Upper lobe of right lung (tissue), 1 donor: ENCODE data around the gene ADAM21. TPM values are rescaled to one million over a fixed set of nuclear protein-coding genes. Genes with fewer than 3 reads are reported as not detected.
A peak's percentile ranks its signal among the peaks of the same experiment; 100 is the strongest.
"Not testable (repeated sequence)": the region's sequence is repeated elsewhere in the genome, so short reads cannot be mapped to it uniquely, and the experiment has no call there.

Experiments used
- ATAC-seq: fragments of 200-7000 bp; cut with Tn5 transposase; one replicate; pipeline ENCODE4 v1.9.1; 2020; ENCODE audit warnings: mild to moderate bottlenecking, moderate library complexity
- DNase-seq: peaks from one replicate; pipeline ENCODE4 v3.0.0-alpha.2; 2020
- H3K27ac ChIP-seq: fragments of 200-600 bp; one replicate; pipeline ENCODE4 v1.8.0; 2022
- H3K27me3 ChIP-seq: fragments of 200-600 bp; one replicate; pipeline ENCODE4 v1.8.0; 2022; ENCODE audit warnings: mild to moderate bottlenecking
- H3K36me3 ChIP-seq: fragments of 200-600 bp; one replicate; pipeline ENCODE4 v1.8.0; 2022
- H3K4me1 ChIP-seq: fragments of 200-600 bp; one replicate; pipeline ENCODE4 v1.8.0; 2022
- H3K4me3 ChIP-seq: fragments of 200-600 bp; one replicate; pipeline ENCODE4 v1.8.0; 2022; ENCODE audit warnings: mild to moderate bottlenecking
- H3K9me3 ChIP-seq: fragments of 200-600 bp; one replicate; pipeline ENCODE4 v1.8.0; 2022
- CTCF ChIP-seq: fragments of 200-600 bp; IDR thresholded peaks from one replicate; pipeline ENCODE4 v1.8.0; 2022; ENCODE audit warnings: antibody characterized with exemption
- intact Hi-C: fragments of 100-400 bp; cut with DNase I; formaldehyde crosslinking; loops from one replicate; pipeline ENCODE4 v1.11.0; 2022
- total RNA-seq: library from RNA; stranded (reverse); fragmentation: NEBNext Ultra II Directional; extraction: Animal tissue kit (Norgen Biotek cat#: 25700); gene quantifications from one replicate; pipeline ENCODE4 v1.2.1, GENCODE V29; 2021
- donor health status: DM: no; HTN: yes; CAD: no; lungs with severe emphysema.

Gene ADAM21
- total RNA-seq, 1 donor from 2014 or later, result not detected

DNA sequence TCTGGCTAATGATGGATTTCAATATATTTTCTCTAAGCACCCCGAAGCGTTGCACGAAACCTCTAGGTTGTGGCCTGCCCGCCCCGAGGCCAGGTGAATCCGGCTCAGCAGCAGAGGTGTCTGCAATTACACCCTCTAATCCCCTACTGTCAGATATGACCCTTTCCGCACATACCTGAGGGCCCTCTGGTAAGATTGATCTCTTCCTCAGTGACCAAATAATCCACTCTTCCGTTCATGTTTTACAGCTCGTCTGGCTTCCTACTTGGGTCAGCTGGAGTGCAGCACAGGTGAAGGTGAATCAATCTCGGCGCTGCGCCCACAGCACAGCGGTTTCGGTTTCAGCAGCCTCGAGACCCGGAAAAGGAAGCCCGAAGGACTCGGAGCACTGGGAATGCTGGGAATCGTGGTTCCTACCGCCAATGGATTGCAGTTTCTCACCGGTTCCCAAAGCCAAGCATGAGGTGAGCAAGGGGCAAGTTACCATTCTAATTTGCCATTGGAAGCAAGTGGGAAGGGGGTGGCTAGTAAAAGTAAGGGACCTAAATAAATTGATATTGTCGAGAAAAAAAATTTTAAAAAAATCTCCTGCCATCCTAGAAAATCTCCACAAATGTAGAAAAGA lies 35.1 kb upstream of the ADAM21 start, which contains the start of gene SYNJ2BP:
TSS of gene SYNJ2BP (minus strand) at position 366 of the 625 bp plus-strand sequence. CDS start at position 239, 127 bp downstream.
- Histone ChIP-seq H3K27ac (peak within 1 kb of the TSS; percentile 81), H3K4me1 (peaks cover 14% of the 10 kb centered on the region), H3K4me3 (peak within 1 kb of the TSS; percentile 94), H3K9me3 (no peaks in the 10 kb centered on the region), H3K27me3 (no peaks in the 10 kb centered on the region), H3K36me3 (no peaks in the 10 kb centered on the region)
- peak; percentile 99 for ATAC-seq
- TF ChIP-seq CTCF, result no peak
- DNase-seq, result peak; percentile 89
- intact Hi-C loops, result no loop called here

GRCh38 chr14:70419270-70419931 lies 32.6 kb upstream of the ADAM21 start:
- H3K27me3 ChIP-seq, DNase-seq, H3K27ac ChIP-seq, intact Hi-C loops, H3K36me3 ChIP-seq, H3K9me3 ChIP-seq, H3K4me3 ChIP-seq, ATAC-seq: not testable (repeated sequence)
- peaks cover 14% of the 10 kb centered on the region for H3K4me1 ChIP-seq

- H3K9me3 ChIP-seq, result no peaks in the 10 kb centered on the region
- H3K27ac ChIP-seq, result no peak overlapping the region
- no peaks in the 10 kb centered on the region for H3K36me3 ChIP-seq
- no peak overlapping the region for H3K4me3 ChIP-seq
- DNase-seq, result no peak
- intact Hi-C loops, result no loop called here
- no peak for ATAC-seq
- no peak for TF ChIP-seq CTCF
- no peaks in the 10 kb centered on the region for H3K4me1 ChIP-seq
- H3K27me3 ChIP-seq, result no peaks in the 10 kb centered on the region
Measured at GRCh38 chr14:70422538-70422937, 29.4 kb upstream of the ADAM21 start.

DNA sequence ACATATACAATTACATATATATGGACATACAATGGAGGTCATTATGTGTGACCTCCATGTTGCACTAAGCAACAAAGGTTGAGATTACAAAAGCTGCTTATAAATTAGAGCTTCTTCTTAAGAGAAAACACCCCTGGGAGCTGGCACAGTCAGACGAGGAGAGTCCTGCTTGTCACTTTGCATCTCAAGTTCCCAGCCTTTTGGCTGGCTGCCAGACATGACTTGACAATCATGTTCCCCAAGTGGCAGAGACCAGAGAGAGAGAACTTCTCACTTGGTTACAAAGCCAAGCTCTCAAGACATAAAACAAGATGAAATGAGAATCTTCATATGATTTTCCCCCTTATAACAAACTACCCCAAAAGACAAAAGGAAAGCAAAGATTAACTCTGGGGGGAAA lies 26.6 kb upstream of the ADAM21 start:
- DNase-seq (no peak), ATAC-seq (no peak)
- no peak for TF ChIP-seq CTCF
- Histone ChIP-seq H3K4me3 (no peak overlapping the region), H3K27me3 (no peaks in the 10 kb centered on the region), H3K27ac (no peak overlapping the region), H3K9me3 (no peaks in the 10 kb centered on the region), H3K4me1 (no peaks in the 10 kb centered on the region), H3K36me3 (no peaks in the 10 kb centered on the region)
- intact Hi-C loops, result no loop called here

GRCh38 chr14:70426555-70426954 lies 25.4 kb upstream of the ADAM21 start:
- H3K4me3 ChIP-seq, H3K27ac ChIP-seq, H3K9me3 ChIP-seq, H3K4me1 ChIP-seq, H3K36me3 ChIP-seq, H3K27me3 ChIP-seq, ATAC-seq, DNase-seq, intact Hi-C loops: not testable (repeated sequence)

- Histone ChIP-seq H3K27ac (no peak overlapping the region), H3K27me3 (no peaks in the 10 kb centered on the region), H3K9me3 (peaks cover under 1% of the 10 kb centered on the region), H3K4me3 (no peak overlapping the region), H3K36me3 (no peaks in the 10 kb centered on the region), H3K4me1 (no peaks in the 10 kb centered on the region)
- DNase-seq, result no peak
- no peak for ATAC-seq
- no peak for TF ChIP-seq CTCF
- intact Hi-C loops, result no loop called here
Measured at GRCh38 chr14:70436867-70437266, 15.1 kb upstream of the ADAM21 start.
